HFFc6 (cell line): ENCODE measurements around the gene UBE2F. TPM values are rescaled to one million over a fixed set of nuclear protein-coding genes. Genes with fewer than 3 reads are reported as not detected.

Experiments
- DNase-seq: peaks from one replicate; pipeline ENCODE4 v3.0.0-alpha.2; 2018
- H3K27ac Mint-ChIP-seq: 2 replicates; pipeline ENCODE4 v1.8.0; 2020; ENCODE audit warnings: mild to moderate bottlenecking, mixed read lengths
- H3K27me3 Mint-ChIP-seq: 2 replicates; pipeline ENCODE4 v1.8.0; 2021; ENCODE audit warnings: mild to moderate bottlenecking, moderate library complexity, mixed read lengths; ENCODE audit not compliant: insufficient read depth
- H3K36me3 Mint-ChIP-seq: 2 replicates; pipeline ENCODE4 v1.8.0; 2021; ENCODE audit warnings: low read depth, mixed read lengths
- H3K4me1 Mint-ChIP-seq: 2 replicates; pipeline ENCODE4 v1.8.0; 2020; ENCODE audit warnings: low read depth, mixed read lengths
- H3K4me3 Mint-ChIP-seq: 2 replicates; pipeline ENCODE4 v1.8.0; 2020; ENCODE audit warnings: mild to moderate bottlenecking, moderate library complexity, mixed read lengths
- H3K9me3 Mint-ChIP-seq: 2 replicates; pipeline ENCODE4 v1.8.0; 2020; ENCODE audit warnings: mild to moderate bottlenecking, mixed read lengths
- total RNA-seq, 6 experiments: library from RNA; stranded (reverse); fragmentation: NEBNext Ultra II Directional; extraction: Animal tissue kit (Norgen Biotek cat#: 25700); gene quantifications; 2 replicates in 1 of 6; 3 replicates in 5 of 6; pipeline ENCODE4 v1.2.3, GENCODE V29; 2021
- TF ChIP-seq, protein P1 (sequence below): fragments of 200-600 bp; sonication (generic); IDR thresholded peaks from 2 replicates; pipeline ENCODE4 v1.5.0; 2021; ENCODE audit warnings: antibody characterized with exemption, mild to moderate bottlenecking

UBE2F gene
- total RNA-seq, 6 experiments from 2014 or later, result 48.7 to 54.1 (median 51.5) TPM

DNA sequence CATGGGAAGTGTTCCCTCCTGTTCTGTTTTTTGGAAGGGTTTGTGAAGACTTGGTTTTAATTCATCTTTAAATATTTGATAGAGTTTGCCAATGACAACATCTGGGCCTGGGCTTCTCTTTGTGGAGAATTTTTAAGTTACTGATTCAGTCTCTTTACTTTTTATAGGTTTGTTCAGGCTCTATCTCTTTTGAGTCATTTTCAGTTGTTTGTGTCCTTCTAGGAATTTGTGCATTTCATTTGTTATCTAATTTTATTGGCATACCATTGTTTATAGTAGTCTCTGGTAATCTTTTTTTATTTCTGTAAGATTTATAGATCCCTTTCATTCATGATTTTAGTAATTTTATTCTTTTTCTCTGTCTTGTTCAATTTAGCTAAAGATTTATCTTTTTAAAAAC, 108.6 kb downstream of the UBE2F start:
- no peaks in the 10 kb centered on the region for H3K27me3 Mint-ChIP-seq
- H3K4me3 Mint-ChIP-seq, result no peak overlapping the region
- no peaks in the 10 kb centered on the region for H3K4me1 Mint-ChIP-seq
- H3K27ac Mint-ChIP-seq, result no peak overlapping the region
- TF ChIP-seq, protein P1, sequence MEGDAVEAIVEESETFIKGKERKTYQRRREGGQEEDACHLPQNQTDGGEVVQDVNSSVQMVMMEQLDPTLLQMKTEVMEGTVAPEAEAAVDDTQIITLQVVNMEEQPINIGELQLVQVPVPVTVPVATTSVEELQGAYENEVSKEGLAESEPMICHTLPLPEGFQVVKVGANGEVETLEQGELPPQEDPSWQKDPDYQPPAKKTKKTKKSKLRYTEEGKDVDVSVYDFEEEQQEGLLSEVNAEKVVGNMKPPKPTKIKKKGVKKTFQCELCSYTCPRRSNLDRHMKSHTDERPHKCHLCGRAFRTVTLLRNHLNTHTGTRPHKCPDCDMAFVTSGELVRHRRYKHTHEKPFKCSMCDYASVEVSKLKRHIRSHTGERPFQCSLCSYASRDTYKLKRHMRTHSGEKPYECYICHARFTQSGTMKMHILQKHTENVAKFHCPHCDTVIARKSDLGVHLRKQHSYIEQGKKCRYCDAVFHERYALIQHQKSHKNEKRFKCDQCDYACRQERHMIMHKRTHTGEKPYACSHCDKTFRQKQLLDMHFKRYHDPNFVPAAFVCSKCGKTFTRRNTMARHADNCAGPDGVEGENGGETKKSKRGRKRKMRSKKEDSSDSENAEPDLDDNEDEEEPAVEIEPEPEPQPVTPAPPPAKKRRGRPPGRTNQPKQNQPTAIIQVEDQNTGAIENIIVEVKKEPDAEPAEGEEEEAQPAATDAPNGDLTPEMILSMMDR, result no peak
- peaks cover 42% of the 10 kb centered on the region for H3K36me3 Mint-ChIP-seq
- DNase-seq, result no peak
- H3K9me3 Mint-ChIP-seq, result peaks cover 10% of the 10 kb centered on the region; the same call in 1 of the 2 replicates

DNA sequence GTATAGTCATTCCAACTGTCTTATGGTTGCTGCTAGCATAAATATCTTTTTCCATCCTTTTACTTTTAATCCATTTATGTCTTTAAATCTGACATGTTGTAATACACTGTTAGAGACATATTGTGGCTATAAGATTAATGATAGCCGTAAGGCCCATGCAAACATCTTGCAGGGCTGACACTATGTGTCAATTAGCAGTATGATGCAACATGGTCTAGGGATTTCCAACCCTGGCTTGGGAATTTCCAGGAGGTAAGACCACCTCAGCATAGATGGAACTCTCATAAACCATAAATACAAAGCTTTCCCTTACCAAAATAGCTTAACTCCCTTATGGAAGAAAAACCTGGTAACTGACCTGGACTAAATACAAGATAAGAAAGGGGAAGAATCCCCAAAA, 110.5 kb downstream of the UBE2F start:
- H3K9me3 Mint-ChIP-seq, result peaks cover 10% of the 10 kb centered on the region; the same call in 1 of the 2 replicates
- DNase-seq, result no peak
- H3K4me3 Mint-ChIP-seq, result no peak overlapping the region
- peaks cover 49% of the 10 kb centered on the region for H3K36me3 Mint-ChIP-seq
- H3K27ac Mint-ChIP-seq, result no peak overlapping the region
- TF ChIP-seq, protein P1, result no peak
- no peaks in the 10 kb centered on the region for H3K4me1 Mint-ChIP-seq
- no peaks in the 10 kb centered on the region for H3K27me3 Mint-ChIP-seq

DNA sequence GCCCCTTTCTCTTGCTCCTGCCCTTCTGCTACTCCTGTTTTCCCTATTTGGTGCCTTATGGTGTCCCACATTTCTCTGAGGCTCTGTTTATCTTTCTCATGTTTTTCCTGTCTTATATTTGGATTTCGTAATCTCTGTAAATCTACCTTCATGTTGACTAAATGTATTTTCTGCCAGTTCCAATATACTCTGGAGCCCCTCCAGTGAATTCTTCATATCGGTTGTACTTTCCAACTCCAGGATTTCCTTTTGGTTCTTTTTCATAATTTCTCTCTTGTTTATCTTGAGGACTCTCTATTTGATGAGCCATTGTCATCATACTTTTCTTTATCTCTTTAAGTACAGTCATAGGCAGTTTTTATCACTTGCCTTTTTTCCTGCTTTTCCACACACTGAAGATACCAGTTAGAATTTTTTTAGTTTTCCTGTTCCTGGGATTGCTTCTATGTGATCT, 113.1 kb downstream of the UBE2F start:
- Mint-ChIP-seq H3K36me3 (peaks cover 31% of the 10 kb centered on the region), H3K4me3 (no peak overlapping the region), H3K27ac (no peak overlapping the region), H3K4me1 (no peaks in the 10 kb centered on the region), H3K27me3 (no peaks in the 10 kb centered on the region), H3K9me3 (no peaks in the 10 kb centered on the region)
- TF ChIP-seq, protein P1, result no peak
- no peak for DNase-seq

DNA sequence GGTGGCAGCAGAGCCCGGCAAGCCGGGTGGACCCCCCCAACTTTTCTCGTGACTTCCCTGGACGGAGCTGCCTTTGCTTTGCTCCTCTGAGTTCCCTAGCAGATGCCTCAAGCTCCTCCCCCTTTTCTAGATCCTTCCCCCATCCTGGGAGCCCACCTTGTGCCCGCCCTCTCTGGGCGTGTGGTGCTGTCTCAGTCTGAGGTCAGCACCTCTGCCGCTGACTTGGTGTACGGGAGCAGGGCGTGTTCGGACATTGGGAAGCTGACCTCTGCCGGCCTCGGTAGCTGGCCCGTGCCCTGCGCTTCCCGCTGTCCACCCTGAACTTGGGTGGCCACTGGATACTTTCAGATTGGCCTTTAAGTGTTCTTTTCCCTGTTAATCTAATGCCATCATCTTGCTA, 113.7 kb downstream of the UBE2F start:
- Mint-ChIP-seq H3K4me1 (no peaks in the 10 kb centered on the region), H3K9me3 (no peaks in the 10 kb centered on the region), H3K27me3 (no peaks in the 10 kb centered on the region), H3K27ac (no peak overlapping the region), H3K4me3 (no peak overlapping the region), H3K36me3 (peaks cover 31% of the 10 kb centered on the region)
- TF ChIP-seq, protein P1, result no peak
- no peak for DNase-seq

DNA sequence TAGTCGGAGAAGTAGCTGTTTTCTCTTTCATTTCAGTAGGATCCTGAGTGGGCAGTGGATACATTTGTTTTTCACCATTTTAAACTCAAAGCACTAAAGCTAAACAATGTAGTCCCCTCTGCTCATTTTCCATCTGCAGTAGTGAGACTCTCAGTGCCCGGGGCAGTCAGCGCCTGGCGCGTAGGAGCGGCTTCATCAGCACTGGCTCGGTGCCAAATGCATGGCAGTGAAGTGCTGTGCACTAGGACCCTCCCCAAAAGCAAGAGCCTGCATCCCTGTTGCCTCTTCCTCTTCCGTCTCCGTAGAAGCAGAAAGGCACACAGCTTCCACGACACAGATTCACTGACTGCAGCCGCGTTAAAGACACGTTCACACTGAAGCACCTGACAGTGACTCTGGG, 114.3 kb downstream of the UBE2F start:
- Mint-ChIP-seq H3K27ac (no peak overlapping the region), H3K4me3 (no peak overlapping the region), H3K4me1 (no peaks in the 10 kb centered on the region), H3K36me3 (peaks cover 31% of the 10 kb centered on the region), H3K9me3 (no peaks in the 10 kb centered on the region), H3K27me3 (no peaks in the 10 kb centered on the region)
- TF ChIP-seq, protein P1, result no peak
- DNase-seq, result no peak

DNA sequence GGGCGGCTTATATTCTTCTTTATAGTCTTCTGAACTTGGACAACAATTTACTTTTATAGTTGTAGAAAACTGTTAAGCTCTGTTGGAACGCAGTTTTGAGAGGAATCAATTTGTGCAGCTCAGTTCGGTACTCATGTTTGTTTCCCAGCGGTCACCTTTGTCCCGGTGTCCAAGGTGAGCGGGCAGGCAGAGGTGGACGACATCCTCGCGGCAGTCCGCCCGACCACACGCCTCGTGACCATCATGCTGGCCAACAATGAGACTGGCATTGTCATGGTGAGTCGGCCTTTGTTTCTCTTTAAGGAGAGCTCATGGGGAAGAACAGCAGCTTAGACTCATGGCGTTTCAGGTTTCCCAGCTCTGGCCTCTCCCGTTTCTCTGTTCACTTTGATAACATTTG, 114.7 kb downstream of the UBE2F start:
- TF ChIP-seq, protein P1, result no peak
- no peaks in the 10 kb centered on the region for H3K27me3 Mint-ChIP-seq
- no peak overlapping the region for H3K27ac Mint-ChIP-seq
- H3K4me3 Mint-ChIP-seq, result no peak overlapping the region
- no peaks in the 10 kb centered on the region for H3K4me1 Mint-ChIP-seq
- no peaks in the 10 kb centered on the region for H3K9me3 Mint-ChIP-seq
- peaks cover 31% of the 10 kb centered on the region for H3K36me3 Mint-ChIP-seq
- no peak for DNase-seq
